GM21529 (cell line): ENCODE data around the gene SLC24A4.

Source experiments
- ATAC-seq: cut with Tn5 transposase; IDR thresholded peaks from one replicate; pipeline ENCODE4 v1.9.1; 2021; ENCODE audit not compliant: unreplicated experiment

SLC24A4 gene

DNA sequence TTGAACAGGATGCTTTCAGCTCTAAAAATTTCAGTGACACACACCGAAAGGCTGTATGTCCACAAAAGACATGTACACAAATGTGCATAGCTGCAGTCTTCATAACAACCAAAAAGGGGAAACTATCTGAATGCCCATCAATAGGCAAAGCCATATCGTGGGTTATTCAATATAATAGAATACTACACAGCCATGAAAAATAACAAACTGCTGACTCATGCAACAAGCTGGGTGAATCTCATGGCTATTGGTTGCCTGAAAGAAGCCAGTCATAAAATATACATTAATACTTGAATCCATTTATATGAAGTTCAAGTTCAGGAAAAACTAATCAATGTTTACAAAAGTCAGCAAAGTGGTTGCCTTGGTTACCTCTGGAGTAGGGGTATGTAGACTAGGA lies 132.3 kb downstream of the SLC24A4 start:
- no peak for ATAC-seq

DNA sequence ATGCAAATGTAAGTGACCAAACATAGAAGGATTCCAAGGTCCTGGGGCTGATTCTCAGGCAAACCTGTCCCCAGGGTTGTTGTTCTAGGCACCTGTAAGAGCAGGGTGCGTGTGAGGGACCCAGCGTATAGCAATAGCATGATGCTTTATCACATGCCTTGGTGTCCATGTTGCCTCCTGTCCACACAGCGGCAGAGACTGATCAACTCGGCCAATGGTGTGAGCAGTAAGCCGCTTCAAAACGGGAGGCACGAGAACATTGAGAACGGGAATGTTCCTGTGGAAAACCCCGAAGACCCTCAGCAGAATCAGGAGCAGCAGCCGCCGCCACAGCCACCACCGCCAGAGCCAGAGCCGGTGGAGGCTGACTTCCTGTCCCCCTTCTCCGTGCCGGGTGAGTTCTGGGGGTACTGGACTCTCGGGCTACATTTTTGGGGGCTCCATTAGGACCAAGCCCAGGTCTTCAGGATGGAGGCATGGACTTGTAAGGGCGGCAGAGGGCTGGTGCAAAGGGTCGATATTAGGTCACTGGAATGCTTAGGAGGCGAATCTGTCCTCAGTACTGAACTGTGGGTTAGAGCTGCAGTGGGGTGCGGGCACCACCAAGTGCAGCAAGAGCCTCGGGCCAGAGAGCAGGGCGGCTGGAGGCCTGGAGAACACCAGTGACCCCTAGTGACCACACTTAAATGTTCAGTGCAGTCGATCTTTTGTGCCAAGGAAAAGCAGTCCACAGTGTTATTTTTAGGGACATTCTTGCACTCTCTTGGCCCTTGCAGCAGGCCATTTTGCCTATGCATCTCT lies 133.4 kb downstream of the SLC24A4 start:
- ATAC-seq, result peak; percentile 45

DNA sequence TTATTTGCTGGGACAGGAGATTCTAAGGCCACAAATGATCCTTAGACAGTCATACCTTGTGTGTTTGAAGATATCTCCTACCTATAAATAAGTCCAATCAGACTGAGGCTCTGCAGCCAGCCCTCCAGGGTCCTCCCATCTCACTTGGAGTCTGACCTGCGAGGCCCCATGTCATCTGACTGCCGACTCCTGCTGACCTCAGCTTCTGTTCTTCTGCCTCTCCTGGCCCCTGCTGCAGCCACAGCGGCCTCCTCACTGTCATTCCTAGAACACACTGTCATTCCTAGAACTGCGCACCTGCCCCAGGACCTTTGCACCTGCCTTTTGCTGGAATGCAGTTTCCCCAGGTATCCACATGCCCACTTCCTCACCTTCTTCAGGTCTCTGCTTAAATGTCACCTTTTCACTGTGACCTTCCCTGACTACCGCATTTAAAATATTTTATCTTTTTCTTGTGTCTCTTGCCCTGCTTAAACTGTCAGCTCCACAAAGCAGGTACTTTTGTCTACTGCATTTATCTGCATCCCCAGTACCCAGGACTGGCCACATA lies 134.1 kb downstream of the SLC24A4 start:
- no peak for ATAC-seq

DNA sequence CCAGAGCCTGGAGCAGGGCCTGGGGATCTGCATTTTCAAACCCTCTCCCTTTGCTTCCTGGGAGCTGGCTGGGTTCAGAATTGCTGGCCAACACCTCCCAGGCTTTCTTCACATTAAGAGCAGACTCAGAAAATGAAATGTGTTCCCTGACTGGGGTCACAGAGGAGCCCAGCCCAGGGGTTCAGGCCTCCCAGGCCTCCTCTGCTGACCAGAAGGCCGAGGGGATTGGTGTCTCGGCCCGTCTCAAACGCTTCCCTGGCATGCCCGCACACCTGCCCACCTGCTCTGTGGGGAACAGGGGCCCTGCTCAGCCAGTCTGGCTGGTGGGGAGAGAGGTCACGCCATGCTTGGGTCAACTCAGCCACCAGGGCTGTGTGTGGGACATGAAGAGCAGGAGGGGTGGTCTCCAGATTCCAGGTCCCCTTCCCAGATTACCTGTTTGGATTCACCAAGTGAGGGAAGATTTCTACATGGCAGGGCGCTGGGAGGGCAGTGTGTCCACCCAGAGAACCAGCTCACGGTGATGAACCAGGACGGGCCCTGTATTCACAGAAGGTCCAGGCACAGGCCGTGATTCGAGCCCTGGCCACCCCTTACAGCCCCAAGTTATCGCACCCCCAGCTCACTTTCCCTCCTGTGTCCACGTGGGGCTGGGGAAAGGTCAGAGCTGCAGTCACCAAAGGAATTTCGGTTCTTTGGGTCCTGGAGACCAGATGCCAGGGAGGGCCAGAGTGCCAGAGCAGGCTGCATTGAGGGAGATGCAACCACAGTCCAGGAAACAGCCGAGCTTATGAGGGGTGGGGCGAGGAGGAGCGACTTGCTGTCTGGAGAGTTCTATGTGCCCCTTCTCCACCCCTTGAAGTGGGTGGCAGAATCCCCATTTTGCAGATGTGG lies 135.4 kb downstream of the SLC24A4 start:
- ATAC-seq, result no peak

DNA sequence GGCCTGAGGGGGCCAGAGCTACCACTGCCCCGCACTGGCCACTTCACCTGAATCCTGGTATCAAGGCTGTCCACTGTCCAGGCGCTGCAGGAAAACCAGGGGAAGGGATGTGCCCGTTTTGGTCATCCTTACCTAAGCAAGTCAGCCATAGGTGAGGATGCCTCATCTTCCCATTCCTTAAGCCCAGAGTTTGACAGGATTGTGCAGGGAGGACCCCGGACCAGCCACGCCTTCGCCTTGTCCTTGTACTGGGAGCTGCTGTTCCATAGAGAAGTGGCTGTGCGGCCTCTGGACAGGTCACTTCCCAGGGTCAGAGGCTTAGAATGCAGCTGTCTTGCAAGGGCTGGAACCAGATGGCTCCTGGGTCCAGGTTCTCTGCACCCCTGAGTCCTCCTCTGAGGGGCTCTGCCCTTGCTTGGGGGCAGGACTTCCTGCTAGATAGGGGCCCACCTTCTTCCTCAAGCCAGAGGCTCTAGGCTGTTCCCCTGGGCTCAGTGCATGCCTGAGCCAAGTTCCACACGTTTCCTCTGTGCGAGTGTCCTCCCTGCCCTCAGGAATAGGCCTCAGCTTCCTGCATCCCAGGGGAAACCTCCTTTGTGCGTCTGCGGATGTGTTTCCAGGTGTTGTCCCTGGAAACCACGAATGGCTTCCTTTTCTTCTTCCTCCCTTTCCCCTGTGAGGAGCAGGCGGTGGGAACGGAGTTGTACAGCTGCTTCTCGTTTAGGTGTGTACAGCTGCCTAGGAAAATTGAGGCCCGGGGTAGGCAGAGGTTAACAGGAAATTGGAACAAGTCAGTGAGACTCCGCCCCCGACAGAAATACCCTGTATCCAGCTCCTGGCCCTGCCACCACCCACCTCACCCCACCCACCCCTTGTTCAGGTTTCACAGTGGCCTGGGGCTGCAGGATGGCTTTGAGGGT lies 136.3 kb downstream of the SLC24A4 start:
- no peak for ATAC-seq

DNA sequence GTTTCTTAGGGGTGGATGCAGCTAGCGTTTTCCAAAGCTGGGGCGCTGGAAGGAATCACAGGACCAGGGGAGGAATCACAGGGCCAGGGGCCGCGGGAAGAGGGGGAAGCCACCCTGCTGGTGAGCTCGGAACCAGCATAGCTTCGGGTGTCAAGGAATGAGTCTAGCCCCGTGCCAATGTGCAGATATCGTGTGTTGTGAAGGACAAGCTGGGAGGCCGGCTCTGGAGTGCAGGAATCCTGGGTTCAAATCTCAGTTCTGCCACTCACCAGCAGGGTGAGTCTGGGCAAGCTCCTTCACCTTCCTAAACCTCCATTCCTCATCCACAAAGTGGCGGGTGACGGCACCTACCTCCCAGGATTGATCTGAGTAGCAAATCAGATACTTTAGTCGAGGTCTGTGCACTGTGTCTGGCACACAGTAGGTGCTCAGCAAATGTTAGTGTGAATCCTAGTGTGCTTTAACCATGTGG lies 137.0 kb downstream of the SLC24A4 start:
- no peak for ATAC-seq

DNA sequence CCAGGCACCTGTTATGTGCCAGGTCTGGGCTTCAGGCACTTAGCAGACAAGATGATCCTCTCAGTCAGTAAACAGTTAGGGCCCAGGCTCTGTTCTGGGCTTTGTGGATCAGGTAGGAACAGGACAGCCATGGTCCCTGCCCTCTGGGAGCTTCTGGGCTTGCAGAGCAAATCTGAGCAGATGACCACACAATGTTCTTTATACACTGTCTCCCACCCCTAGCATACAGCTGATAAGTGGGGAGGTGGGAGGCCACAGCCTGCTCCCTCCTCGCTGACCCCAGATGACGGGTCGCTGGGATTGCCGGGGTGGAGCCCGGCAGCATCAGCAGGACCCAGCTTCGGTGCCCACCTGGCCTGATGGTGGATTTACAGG lies 137.6 kb downstream of the SLC24A4 start:
- ATAC-seq, result no peak

DNA sequence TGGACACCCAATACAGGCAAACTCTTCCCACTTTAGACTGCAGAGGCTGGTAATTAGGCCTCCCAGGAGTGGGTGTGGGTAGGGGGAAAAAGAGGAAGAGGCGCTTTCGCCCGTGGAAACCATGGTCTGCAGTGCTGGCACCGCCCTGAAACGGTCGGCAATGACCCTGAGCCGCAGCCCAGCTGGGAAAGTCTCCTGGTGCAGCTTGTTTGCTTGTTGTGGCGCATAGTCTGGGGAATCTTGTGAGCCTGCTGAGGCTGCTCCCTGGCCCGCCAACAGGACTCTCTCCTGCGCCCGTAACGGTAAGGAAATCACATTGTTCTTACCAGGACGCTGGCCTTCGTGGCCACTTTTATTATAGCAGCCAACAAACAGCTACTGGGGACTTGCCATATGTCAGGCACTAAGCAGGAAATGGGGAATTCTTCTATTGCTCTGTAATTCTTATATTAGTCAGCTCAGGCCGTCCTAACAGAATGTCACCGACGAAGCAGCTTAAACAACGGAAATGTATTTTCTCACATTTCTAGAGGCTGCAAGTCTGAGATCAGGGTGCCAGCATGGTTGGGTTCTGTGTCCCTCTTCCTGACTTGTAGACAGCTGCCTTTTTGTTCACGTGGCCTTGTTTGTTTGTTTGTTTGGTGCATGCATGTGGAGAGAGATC lies 138.1 kb downstream of the SLC24A4 start:
- ATAC-seq, result peak; percentile 76

DNA sequence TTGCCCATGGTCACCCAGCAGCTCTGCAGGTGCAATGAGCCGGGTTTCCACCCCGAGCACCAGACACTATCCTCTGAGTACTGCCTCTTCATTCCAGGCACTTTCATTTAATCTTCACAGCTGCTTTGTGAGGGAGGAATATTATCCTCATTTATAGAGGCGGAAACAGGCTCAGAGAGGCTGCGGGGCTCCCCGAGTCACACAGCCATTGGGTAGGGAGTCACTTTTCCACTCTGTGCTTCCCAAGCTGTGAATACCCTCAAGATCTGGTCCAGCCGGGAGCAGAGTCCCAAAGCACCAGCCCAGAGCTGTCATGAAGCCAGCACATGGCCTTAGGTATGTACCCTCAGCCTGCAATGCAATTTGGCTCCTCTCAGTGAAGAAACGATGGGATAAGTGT lies 138.9 kb downstream of the SLC24A4 start:
- ATAC-seq, result no peak

DNA sequence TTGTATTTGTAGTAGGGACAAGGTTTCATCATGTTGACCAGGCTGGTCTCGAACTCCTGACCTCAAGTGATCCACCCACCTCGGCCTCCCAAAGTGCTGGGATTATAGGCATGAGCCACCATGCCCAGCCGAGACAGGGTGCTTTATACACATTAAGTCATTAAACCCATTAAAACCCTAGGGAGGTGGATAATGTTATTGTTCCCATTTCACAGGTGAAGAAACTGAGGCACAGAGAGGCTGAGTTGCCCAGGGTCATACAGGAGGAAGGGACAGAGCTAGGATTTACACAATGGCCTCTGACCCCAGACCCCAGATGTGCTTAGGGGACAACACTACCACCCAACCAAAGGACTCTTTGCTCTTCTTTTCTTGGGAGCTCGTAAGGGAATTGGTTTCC lies 139.6 kb downstream of the SLC24A4 start:
- ATAC-seq, result no peak

DNA sequence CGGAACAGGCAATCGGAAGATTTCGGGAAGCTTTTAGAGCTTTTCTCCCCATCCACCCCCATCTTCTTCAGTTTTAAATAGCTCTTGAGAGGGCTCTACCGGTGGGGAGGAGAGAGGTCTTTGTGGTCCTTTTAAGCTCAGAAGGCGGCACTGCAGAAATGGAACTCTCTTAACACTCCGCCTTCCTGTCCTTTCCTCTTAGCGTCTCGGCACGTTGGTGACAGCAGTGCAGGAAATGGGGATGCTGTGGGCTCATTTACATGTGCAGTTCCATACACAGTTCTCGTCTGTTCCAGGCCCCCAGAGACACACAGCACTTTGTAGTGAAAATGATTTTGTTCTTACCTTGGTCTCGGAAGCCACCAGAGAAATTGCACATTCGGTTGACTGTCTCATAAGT lies 140.2 kb downstream of the SLC24A4 start:
- ATAC-seq, result no peak

DNA sequence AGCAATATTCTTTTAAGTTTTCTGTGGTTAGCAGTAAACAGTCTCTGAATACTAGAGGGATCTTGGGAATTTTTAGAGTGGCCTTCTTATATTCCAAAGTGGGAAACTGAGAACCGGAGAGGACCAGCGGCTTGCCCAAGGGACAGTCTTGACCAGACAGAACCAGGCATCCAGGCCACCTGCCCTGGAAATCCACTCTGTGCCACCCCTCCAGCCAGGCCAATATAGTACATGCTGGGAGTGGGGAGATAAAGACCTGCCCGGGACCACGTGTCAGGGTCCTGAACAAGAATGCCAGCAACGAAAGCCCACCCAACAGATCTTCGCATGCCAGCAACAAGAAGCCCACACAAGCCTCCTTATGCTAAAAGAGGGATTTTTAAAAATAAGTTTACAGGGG lies 141.2 kb downstream of the SLC24A4 start:
- no peak for ATAC-seq

DNA sequence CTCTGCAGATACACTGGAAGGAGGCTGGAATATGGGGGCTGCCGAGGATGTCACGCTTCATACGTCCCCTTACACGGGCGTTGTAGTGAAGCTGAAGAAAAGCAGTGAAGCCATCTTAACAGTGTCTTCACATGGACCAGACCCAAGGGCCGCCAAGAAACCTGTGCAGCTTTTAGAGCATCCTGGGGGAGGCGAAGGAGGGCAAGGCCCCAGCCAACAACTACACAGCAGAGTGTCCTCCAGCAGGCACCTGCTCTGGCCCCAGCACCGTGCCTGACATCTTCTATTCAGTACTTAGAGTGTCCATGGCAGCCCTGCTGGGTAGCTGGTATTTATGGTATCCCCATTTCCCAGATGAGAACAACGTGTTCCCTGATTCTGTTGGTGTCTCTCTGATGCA lies 141.8 kb downstream of the SLC24A4 start:
- ATAC-seq, result no peak

DNA sequence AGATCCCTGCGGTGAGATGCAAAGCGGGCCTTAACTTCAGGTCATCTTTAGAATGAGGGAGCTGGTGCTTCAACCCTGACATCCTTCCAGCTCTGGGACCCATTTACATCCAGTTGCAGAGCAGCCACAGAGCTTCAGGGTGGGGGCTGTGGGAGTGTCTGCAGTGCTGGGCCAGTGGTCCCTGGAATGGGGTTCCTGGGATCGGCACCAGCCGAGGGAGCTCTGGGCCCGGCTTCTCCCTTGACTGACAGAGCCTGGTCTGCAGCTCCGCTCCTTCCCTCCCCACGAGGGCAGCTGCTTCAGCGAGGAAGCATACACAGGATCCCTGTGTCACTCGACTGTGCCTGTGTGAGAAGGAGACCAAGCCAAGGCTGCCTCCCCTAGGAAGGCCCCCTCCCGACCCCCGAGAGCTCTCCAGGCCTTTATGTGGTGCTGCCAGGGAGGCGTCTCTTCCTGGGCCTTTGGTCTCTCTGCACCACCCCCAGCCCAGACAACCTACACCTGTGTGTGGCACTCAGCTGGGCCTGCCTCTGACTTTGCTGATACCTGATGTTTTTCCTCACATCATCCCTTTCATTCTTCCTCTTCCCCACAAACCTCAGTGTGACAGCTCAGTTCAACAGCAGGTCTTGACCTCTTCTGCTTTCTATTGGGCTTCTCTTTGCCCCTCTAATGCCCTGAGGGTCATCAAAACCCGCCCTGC lies 142.5 kb downstream of the SLC24A4 start:
- ATAC-seq, result no peak

DNA sequence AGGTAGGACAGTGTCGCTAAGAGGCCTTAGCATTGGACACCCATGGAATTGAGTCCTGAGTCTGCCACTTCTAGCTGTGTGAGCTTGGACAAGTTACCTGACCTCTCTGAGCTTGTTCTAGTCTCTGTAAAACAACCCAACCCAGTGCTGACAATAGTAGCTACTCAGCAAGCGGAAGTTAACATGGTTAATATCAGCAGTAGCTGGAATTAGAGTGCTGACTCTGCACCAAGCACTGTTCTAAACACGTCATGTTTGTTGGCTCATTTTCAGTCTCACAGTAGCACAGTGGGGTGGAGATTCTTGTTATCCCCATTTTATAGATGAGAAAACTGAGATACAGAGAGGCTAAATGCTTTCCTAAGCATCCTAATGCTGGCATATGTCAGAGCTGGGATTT lies 143.1 kb downstream of the SLC24A4 start:
- ATAC-seq, result no peak

DNA sequence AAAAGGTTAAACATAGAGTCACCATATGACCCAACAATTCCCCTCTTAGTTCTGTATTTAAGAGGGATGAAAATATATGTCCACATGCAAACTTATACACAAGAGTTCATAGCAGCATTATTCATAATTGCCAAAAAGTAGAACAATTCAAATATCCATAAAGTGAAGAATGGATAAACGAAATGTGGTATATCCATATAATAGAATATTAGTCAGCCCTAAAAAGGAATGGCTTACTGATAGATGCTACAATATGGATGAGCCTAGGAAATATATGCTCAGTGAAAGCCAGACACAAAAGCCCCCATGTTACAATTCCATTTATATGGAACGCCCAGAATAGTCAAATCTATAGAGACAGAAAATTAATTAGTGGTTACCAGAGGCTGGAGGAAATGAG lies 146.6 kb downstream of the SLC24A4 start:
- no peak for ATAC-seq

DNA sequence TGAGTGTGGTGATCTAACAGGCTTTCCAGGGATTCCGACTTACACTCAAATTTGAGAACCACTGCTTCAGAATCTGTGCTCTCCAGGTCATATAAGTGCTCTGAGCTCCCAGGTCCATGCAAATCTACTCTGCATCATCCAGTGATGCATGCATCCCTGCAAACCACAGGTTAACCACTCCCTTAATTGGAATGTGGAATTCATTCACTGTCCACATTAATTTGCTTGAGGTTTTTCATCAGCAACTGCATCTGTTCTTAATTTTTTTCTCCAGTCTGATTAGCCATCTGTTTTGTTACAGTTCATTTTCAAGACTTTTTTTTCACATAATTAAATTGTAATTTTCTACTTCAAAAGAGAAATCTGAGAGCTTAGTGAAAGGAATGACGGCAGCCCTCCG lies 147.2 kb downstream of the SLC24A4 start:
- ATAC-seq, result no peak

DNA sequence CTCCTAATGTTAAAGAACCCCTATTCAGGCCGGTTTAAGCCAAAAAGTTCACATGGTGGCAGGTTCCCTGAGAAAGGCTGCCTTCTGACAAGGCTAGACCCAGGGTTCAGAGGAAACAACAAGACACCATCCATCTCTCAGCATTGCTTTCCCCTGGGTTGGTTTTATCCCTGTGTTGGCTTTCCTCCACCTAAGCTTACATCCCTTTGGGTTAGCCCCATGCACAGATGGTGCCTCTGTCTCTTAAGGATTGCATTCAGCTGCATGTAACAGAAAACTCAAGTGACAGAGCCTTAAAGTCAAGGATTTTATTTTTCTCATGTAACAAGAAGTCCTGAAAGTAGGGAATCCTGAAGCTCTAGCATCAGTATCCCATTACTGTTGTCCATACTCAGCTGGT lies 147.8 kb downstream of the SLC24A4 start:
- ATAC-seq, result no peak

DNA sequence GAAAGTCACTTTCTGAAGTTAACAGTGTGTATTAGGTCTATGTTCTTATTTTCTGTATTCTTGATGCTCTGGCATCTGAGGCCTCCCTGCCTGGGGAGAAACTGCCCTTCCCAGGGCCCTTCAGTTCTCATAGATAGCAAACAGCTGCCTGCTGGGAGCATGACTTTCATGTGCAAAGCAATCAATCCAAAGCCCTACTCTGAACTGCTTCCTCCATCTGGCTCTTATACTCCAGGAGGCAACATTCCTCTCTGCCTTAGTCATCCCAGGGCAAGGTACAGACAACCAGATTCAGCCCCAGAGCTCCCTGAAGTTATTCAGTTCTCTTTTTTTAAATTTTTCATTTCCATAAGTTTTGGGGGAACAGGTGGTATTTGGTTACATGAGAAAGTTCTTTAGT lies 149.0 kb downstream of the SLC24A4 start:
- ATAC-seq, result no peak

DNA sequence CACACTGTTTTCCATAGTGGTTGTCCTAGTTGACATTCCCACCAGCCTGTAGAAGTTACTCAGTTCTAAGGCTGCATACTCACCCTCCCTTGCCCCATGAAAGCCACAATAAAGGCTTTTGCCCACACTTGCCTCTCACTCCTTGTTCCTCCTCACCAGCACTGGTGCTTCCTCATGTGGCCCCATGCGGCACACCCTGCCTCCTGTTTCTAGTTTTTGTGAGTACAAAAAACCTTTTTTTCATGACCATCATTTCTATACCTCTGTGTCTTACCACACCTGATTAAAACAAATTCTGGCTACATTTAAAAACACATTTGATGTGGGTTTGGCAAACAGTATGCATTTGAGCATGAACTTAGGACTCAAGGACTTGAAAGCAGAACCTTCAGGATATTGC lies 149.9 kb downstream of the SLC24A4 start:
- ATAC-seq, result no peak
